Tibial artery (tissue), 4 donors: ENCODE results near the gene ELOVL6.
"Not testable (repeated sequence)": the region's sequence is repeated elsewhere in the genome, so short reads cannot be mapped to it uniquely, and the experiment has no call there.

ENCODE experiments used
- DNase-seq, 2 donors: peaks; one replicate each; pipeline ENCODE4 v3.0.0-alpha.2; 2019
- H3K27ac ChIP-seq, 2 donors: fragments of 200-600 bp; sonication (generic) in 1 of 2; 1 replicate in 1 of 2; 2 replicates in 1 of 2; pipeline ENCODE4 v1.5.1; 2018 to 2019; ENCODE audit warnings: mild to moderate bottlenecking in 1 of 2
- H3K27me3 ChIP-seq, 2 donors: fragments of 200-600 bp; sonication (generic) in 1 of 2; one replicate each; pipeline versions ENCODE4 v1.5.1 to v1.6.0; 2016 to 2019
- H3K36me3 ChIP-seq, 3 donors: fragments of 200-600 bp; sonication (generic) in 2 of 3; one replicate each; pipeline ENCODE4 v1.5.1; 2016 to 2019; ENCODE audit warnings: mild to moderate bottlenecking in 2 of 3
- H3K4me1 ChIP-seq, 4 donors: fragments of 200-600 bp; sonication (generic) in 2 of 4; 1 replicate in 3 of 4; 2 replicates in 1 of 4; pipeline ENCODE4 v1.5.1; 2016 to 2019
- H3K4me3 ChIP-seq, 2 donors: fragments of 200-600 bp; sonication (generic) in 1 of 2; 1 replicate in 1 of 2; 2 replicates in 1 of 2; pipeline ENCODE4 v1.5.1; 2018 to 2019; ENCODE audit warnings: mild to moderate bottlenecking in 2 of 2
- H3K9me3 ChIP-seq, 3 donors: fragments of 200-600 bp; sonication (generic) in 1 of 3; one replicate each; pipeline ENCODE4 v1.5.1; 2016 to 2019
- intact Hi-C: fragments of 100-400 bp; cut with DNase I; formaldehyde crosslinking; loops from one replicate; pipeline ENCODE4 v1.15.0; 2023; ENCODE audit warnings: low total_unique reads
- TF ChIP-seq, protein P1 (sequence below), 2 experiments: fragments of 200-600 bp in 1 of 2; fragments of 450-650 bp in 1 of 2; IDR thresholded peaks; one replicate each; pipeline ENCODE4 v1.5.1; 2017 to 2019; ENCODE audit warnings: antibody characterized with exemption in 2 of 2, mild to moderate bottlenecking in 1 of 2, moderate library complexity in 1 of 2

Gene ELOVL6

DNA sequence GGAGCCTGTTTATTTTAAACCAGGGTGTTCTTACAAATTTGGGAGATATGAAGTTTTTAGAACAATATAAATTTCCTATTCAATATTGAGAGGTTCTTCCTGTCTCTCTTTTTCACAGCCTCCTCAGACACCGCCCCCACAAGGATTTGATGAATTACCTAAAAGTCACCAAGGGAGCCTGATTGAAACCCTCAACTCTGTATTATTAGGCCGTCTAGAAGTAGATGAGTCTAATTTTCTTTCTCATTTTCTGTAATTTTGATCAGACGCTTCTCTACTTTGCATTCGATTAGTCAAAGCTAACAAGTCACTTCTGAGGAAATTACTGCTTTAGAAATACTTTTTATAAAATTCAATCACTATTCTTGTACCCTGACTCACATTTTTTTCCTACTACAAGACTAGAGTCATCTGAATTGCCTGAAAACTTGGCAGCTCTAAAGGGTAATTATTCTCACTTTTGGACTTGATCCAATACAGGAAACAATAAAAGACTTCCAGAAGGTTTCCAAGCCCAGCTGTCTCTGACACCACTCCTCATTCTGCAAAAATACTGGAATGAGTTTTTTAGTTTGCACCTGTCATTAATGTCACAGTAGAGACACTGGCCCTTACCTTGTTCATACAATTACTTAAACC lies 111.2 kb downstream of the ELOVL6 start:
- DNase-seq: no peak
- H3K9me3 ChIP-seq: no peaks in the 10 kb centered on the region
- H3K27ac ChIP-seq: no peak overlapping the region
- TF ChIP-seq, protein P1, sequence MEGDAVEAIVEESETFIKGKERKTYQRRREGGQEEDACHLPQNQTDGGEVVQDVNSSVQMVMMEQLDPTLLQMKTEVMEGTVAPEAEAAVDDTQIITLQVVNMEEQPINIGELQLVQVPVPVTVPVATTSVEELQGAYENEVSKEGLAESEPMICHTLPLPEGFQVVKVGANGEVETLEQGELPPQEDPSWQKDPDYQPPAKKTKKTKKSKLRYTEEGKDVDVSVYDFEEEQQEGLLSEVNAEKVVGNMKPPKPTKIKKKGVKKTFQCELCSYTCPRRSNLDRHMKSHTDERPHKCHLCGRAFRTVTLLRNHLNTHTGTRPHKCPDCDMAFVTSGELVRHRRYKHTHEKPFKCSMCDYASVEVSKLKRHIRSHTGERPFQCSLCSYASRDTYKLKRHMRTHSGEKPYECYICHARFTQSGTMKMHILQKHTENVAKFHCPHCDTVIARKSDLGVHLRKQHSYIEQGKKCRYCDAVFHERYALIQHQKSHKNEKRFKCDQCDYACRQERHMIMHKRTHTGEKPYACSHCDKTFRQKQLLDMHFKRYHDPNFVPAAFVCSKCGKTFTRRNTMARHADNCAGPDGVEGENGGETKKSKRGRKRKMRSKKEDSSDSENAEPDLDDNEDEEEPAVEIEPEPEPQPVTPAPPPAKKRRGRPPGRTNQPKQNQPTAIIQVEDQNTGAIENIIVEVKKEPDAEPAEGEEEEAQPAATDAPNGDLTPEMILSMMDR (IDR thresholded peaks at IDR 0.05): no peak
- peaks cover 0 to 10% (median 1%) of the 10 kb centered on the region in 4 donors for H3K4me1 ChIP-seq
- H3K36me3 ChIP-seq: no peaks in the 10 kb centered on the region
- H3K27me3 ChIP-seq: no peaks in the 10 kb centered on the region
- no peak overlapping the region for H3K4me3 ChIP-seq
- intact Hi-C loops: no loop called here

DNA sequence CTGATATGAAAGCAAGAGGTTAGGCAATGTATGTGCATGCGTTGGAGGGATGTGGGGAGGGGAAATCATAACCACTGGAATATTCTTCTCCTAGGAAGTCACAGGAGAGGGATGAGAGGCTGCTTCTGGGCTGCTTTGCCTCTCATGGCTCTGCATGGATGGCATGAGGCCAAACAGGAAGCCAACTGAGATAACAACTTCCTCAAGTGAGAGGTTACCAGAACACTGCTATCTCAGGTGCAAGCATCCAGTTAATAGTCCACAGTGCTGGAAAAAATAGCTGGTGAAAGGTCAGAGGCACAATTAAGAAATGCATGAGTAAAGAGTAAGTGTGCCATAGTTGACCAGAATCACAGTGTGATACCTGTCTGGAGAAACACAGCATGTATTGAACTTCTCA lies 113.3 kb downstream of the ELOVL6 start:
- H3K9me3 ChIP-seq: no peaks in the 10 kb centered on the region
- no peak overlapping the region for H3K4me3 ChIP-seq
- TF ChIP-seq, protein P1 (IDR thresholded peaks at IDR 0.05): no peak
- peaks cover 0 to 10% (median 1%) of the 10 kb centered on the region in 4 donors for H3K4me1 ChIP-seq
- H3K27ac ChIP-seq: no peak overlapping the region
- DNase-seq: no peak
- no peaks in the 10 kb centered on the region for H3K36me3 ChIP-seq
- intact Hi-C loops: no loop called here
- H3K27me3 ChIP-seq: no peaks in the 10 kb centered on the region

GRCh38 chr4:110084154-110084553 lies 114.3 kb downstream of the ELOVL6 start:
- no peak overlapping the region for H3K4me3 ChIP-seq
- peaks cover 0 to 10% (median 1%) of the 10 kb centered on the region in 4 donors for H3K4me1 ChIP-seq
- no peaks in the 10 kb centered on the region for H3K36me3 ChIP-seq
- H3K27me3 ChIP-seq: no peaks in the 10 kb centered on the region
- no peaks in the 10 kb centered on the region for H3K9me3 ChIP-seq
- H3K27ac ChIP-seq: no peak overlapping the region
- intact Hi-C loops: no loop called here
- DNase-seq: no peak
- TF ChIP-seq, protein P1 (IDR thresholded peaks at IDR 0.05): no peak

- intact Hi-C loops, H3K27ac ChIP-seq, H3K4me3 ChIP-seq, DNase-seq, H3K9me3 ChIP-seq, H3K4me1 ChIP-seq, H3K27me3 ChIP-seq, H3K36me3 ChIP-seq: not testable (repeated sequence)
Measured at GRCh38 chr4:110078148-110078547, 120.3 kb downstream of the ELOVL6 start.

GRCh38 chr4:110076828-110077227 lies 121.6 kb downstream of the ELOVL6 start:
- H3K36me3 ChIP-seq, H3K27ac ChIP-seq, H3K4me3 ChIP-seq, intact Hi-C loops, H3K27me3 ChIP-seq, H3K9me3 ChIP-seq, DNase-seq, H3K4me1 ChIP-seq: not testable (repeated sequence)

DNA sequence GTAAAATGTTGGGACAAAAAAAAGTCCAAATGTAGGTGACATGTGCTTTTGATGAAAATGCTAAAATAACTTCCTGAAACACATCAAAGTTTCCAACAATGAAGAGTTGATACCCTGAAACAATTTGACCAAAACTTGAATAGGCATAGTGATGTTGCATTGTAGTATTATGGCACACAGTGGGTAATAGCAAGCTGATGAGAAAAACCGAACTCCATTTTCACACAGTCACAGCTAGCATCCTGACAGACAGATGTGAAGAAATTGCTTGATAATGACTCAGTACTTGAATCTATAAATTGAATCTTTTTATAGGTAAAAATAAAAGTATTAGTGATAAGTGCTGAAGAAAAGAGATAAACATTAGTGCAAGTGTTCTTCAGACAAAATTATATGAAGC lies 122.5 kb downstream of the ELOVL6 start:
- Histone ChIP-seq H3K4me3 (no peak overlapping the region), H3K27ac (no peak overlapping the region), H3K4me1 (no peaks in the 10 kb centered on the region), H3K9me3 (no peaks in the 10 kb centered on the region), H3K27me3 (no peaks in the 10 kb centered on the region), H3K36me3 (no peaks in the 10 kb centered on the region)
- intact Hi-C loops: no loop called here
- TF ChIP-seq, protein P1 (IDR thresholded peaks at IDR 0.05): no peak
- DNase-seq: no peak
